RCC 7860 (cell line): ENCODE measurements around the gene EXOSC1.
A peak's percentile ranks its signal among the peaks of the same experiment; 100 is the strongest.
"Not testable (repeated sequence)": the region's sequence is repeated elsewhere in the genome, so short reads cannot be mapped to it uniquely, and the experiment has no call there.

Experiments used
- DNase-seq: peaks from one replicate; pipeline ENCODE4 v3.0.0-alpha.2; 2015; ENCODE audit warnings: low spot score
- FAIRE-seq: peaks from 2 replicates; lab custom pipeline; 2012; peaks lifted over from hg19 to GRCh38; lab: Jason Lieb, UNC

The EXOSC1 gene

GRCh38 chr10:97411406-97411805 is 34.4 kb downstream of the EXOSC1 start:
- FAIRE-seq = peak; percentile 96

GRCh38 chr10:97408496-97408992 is 37.3 kb downstream of the EXOSC1 start:
- FAIRE-seq = no peak
- DNase-seq = no peak

More at GRCh38 chr10:97411406-97411805, 34.4 kb downstream of the EXOSC1 start:
- DNase-seq = peak; percentile 99

GRCh38 chr10:97407952-97408248 is 37.9 kb downstream of the EXOSC1 start:
- no peak for FAIRE-seq
- no peak for DNase-seq

GRCh38 chr10:97407211-97407951 is 38.4 kb downstream of the EXOSC1 start:
- FAIRE-seq = peak; percentile 60
- peak; percentile 75 for DNase-seq

- not testable (repeated sequence) for DNase-seq, FAIRE-seq
These were observed 39.3 kb downstream of the EXOSC1 start for GRCh38 chr10:97406483-97406882.

- FAIRE-seq = no peak
- no peak for DNase-seq
These were observed 39.7 kb downstream of the EXOSC1 start for GRCh38 chr10:97406064-97406463.

- DNase-seq (no peak), FAIRE-seq (no peak)
These were observed 41.8 kb downstream of the EXOSC1 start for GRCh38 chr10:97404044-97404443.

GRCh38 chr10:97401455-97401919 is 44.3 kb downstream of the EXOSC1 start:
- FAIRE-seq = no peak
- DNase-seq = no peak

GRCh38 chr10:97400665-97401454 is 44.9 kb downstream of the EXOSC1 start, which contains the start of gene RRP12:
TSS of gene RRP12 (minus strand) at chr10:97401340. CDS start at chr10:97401231, 109 bp downstream.
- DNase-seq = peak; percentile 98
- FAIRE-seq = peak; percentile 92

GRCh38 chr10:97399843-97400545 is 45.8 kb downstream of the EXOSC1 start:
- peak; percentile 85 for DNase-seq
- FAIRE-seq = peak; percentile 44

- FAIRE-seq = no peak
- no peak for DNase-seq
These were observed 49.8 kb downstream of the EXOSC1 start for GRCh38 chr10:97396056-97396455.

- FAIRE-seq (no peak), DNase-seq (no peak)
These were observed 52.7 kb downstream of the EXOSC1 start for GRCh38 chr10:97393034-97393573.

- DNase-seq (no peak), FAIRE-seq (no peak)
These were observed 55.7 kb downstream of the EXOSC1 start for GRCh38 chr10:97390091-97390490.

GRCh38 chr10:97388152-97388551 is 57.7 kb downstream of the EXOSC1 start:
- DNase-seq (no peak), FAIRE-seq (no peak)
